HG03039 (cell line): Measurements from ENCODE around the gene ACIN1.
"Not testable (repeated sequence)": the region's sequence is repeated elsewhere in the genome, so short reads cannot be mapped to it uniquely, and the experiment has no call there.

Experiments used
- ATAC-seq: cut with Tn5 transposase; IDR thresholded peaks from one replicate; pipeline ENCODE4 v1.9.1; 2021; ENCODE audit warnings: mild to moderate bottlenecking, moderate library complexity; ENCODE audit not compliant: unreplicated experiment

ACIN1 gene

DNA sequence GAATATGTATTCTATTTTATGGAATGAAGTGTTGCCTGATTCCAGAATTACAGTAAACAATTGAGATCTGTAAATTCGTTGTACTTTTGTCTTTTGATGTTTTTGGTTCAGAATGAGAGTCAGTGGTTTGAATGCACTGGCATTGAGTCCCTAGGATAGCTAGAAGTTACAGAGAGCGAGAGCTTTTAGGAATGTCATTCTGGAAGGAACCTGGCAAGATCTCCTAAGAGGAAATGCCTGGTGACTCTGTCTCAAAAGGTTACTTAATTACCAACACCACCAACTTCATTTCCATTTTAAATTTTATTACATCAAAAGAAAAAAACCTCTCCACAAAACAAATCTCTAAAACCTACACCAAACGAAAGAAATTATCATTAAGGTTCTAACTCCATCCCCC, 30.1 kb upstream of the ACIN1 start:
- ATAC-seq = no peak

DNA sequence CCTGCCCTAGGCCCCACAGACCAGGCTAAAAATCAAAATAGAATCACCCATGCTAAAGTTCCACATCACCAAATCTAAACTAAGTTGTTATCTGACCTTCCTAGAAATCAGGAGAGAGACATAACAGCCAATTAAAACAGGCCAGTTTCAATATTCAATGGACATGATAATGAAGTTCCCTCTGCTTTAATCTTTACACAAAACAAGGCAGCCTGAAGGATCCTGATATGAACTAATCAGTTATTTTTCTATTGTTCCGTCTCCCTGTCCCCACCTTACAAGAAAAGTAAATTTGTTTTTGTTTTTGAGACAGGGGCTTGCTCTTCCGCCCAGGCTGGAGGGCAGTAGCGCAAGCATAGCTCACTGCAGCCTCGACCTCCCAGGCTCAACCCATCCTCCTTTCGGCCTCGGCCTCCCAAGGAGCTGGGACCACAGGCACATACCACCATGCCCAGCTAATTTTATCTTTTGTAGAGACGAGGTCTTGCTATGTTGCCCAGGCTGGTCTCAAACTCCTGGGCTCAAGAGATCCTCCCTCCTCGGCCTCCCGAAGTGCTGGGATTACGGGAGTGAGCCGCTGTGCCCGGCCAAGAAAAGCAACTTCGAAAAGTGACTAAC, 29.5 kb upstream of the ACIN1 start:
- no peak for ATAC-seq

DNA sequence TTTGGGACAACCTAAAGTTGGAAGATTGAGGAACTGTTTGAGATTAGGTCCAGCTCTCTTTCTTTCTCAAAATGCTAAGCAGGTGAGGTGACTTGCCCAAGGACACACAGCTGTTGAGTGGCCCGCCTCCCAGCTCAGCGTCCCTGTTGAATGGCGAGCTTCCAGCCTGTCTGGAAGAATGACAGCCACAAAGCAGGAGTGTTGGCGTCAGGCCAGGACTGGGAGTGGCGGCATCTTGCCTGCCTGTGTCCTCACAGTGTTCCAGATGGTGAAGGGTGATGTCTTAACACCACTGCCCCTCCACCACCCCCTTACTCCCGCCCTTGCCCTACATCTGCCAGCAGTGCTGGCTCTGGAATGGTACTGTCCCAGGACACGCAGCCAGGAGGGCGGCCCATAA, 28.5 kb upstream of the ACIN1 start:
- no peak for ATAC-seq

DNA sequence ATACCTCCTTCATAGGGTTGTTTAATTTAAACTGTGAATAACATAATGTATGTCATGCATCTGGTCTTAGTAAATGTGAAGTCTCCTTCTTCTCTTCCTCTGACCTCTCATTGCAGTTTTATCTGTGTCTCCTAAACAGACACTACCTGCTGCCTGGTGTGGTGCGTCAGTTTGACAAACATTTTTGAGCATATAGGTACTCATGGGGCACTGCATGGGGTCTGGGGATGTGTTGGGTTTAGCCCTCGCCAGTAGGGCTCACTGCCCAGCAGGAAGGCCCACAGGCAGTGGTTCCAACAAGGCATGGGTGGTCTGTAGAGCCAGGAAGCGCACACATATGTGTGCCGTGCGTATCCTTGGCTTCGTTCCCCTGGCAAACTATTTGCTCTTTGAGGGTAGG, 27.1 kb upstream of the ACIN1 start:
- no peak for ATAC-seq

DNA sequence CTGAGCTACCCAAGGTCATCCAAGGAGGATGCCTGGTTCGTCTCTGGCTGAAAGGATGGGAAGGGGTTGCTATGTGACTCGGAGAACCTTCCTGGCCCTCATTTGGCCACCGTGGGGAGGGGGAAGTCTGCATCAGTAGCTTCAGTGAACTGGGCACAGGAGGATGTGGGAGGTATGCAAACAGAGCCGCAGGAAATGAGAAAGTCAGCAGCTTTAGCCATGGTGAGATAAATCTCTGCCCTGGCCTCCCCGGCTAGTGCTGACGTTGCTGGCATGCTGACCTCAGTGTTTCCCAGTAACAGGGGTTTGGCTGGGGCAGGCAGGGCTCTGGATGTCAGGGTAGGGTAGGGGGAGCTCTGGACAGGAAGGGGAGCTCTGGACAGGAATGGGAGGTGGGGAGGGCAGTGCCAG, 26.4 kb upstream of the ACIN1 start:
- ATAC-seq = no peak

DNA sequence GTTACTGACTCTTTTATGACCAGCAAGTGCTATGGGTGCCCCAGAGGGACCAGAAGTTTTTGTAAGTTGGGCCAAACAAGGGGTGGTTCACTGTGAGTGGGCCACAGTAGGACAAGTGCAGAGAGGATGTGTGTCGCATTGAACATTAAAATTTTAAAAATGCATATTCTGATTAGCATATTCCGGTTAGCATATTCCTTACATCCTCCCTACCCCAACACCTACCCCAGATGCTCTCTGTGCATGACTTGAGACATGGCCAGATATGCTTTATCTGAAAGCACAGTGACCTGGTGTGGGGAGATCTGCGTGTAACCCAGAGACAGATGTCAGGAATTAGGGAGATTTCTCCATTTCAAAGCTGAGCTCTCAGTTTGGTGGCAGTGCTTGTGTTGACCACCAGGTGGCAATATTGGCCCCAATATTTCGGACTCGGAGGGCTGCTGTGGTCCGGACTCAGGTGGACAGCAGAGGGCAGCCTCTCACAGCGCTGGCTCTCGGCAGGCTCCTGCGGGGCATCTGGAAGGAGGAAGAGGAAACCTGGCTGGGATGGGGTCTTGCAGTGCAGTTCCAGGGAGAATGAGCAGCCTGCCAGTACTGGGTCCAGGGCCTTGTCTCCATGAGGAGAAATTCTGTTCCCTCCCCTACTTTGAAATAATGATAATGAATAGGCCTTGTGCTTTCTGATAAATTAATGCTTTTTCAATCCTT, 25.8 kb upstream of the ACIN1 start:
- ATAC-seq = peak; percentile 74

DNA sequence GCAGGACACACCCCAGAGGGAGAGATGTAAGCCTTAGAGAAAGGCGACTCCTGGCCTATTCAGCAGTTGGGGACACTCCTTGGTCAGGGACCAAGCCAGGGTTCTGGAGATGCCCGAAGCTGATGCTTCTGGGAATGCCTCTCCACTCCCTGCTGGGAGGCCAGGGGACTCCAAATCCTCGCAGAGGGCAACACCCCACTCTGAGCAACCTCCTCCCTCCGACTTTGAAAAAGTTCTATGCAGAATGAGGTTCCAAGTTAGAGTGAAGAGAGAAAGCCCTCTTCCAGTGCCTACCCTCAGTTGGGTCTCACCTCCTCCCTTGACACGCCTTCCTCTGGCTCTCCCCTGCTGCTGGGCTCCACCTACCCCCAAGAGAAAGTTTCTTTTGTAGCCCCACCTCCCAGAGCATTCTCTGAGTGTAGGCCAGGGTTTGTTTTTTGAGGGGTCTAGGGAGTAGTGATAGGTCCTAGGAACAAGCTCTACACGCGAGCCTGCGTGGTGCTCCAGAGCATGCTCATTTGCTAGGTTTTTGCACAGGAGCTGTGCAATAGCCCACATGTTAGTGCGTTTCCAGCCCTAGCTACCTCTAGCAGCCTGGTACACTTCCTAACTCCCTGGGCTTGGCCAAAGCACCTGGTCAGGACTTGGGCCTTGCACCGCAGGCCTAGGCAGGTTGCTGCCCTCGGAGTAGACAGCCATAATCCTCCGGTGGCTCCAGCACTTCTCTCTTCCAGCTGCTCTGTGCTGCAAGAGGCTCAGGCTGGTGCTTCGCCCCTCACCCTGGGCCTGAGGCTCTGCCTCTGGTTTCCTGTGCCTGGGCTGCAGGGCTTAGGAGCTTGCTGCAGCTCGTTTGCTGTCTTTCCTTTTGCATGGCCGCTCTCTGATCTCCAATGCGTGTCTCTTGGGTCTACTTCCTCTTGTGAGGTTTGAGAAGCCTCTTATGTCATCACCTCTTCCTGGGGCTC, 24.7 kb upstream of the ACIN1 start:
- no peak for ATAC-seq

DNA sequence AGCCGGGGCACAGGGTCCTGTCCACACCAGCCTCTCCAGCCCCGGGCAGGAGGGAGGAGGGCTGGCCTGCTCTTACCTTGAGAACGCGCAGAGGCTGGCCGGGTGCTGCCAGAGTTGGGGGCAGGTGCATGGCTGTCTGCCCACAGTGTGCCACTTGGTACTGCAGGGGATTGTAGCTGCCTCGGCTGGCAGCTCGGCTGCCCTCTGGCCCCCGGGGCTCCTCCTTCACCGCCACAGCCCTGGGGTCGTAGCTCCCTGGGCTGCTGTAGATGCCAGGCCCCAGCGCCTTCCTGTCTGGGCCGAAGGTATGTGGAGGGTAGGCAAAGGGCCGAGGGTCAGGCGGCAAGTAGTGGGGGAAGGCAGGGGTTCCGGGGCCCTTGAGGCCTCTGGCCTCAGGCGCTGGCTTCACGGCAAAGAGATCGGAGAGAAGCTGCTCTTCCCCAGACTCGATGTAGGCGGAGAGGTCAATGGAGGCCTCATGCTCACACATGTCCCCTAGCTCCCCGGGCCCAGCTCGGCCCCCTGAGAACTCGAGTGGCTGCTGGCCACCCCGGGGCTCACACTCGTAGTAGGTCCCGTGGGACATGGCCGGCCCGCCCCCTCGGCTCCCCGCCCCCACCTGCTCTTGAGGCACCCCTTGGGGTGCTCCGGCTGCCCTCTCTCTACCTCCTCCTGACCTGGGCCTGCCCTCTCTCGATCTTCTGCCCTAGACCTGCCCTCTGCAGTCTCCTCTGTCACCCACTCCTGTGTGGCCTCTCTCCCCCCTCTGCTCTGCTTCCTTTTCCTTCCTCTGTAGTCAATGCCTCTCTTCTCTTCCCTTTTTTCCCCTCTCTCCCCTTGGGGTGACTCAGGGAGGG, 23.8 kb upstream of the ACIN1 start, which contains the start of gene CEBPE:
CEBPE (minus strand) TSS at position 750 of the 857 bp plus-strand sequence; CDS start at position 586, 164 bp downstream.
- no peak for ATAC-seq

DNA sequence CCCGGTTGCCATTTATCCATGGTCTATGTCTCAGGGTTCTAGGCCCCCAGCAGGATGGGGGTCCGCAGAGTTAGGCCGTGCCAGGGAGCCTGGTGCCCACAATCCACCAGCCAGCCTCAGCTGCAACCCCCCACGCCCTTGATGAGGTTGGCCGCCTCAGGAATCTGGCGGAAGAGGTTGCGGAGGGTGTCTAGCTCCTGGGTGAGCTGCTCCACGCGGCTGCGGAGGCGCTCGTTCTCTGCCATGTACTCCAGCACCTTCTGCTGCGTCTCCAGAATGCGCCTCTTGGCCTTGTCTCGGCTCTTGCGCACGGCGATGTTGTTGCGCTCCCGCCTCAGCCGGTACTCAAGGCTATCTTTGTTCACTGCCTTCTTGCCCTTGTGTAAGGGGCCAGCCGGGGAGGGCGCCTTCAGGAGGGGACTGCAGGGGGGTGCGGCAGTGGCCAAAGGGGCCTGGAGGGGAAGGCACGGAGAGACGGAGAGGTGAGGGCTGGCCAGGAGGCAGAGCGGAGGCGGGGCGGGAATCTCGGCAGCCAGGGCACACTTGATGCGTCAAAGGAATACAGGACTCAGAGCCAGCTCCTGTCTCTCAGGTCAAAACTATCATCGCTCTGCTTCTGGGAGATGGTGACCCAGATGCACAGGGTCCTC, 22.6 kb upstream of the ACIN1 start:
- ATAC-seq = no peak

DNA sequence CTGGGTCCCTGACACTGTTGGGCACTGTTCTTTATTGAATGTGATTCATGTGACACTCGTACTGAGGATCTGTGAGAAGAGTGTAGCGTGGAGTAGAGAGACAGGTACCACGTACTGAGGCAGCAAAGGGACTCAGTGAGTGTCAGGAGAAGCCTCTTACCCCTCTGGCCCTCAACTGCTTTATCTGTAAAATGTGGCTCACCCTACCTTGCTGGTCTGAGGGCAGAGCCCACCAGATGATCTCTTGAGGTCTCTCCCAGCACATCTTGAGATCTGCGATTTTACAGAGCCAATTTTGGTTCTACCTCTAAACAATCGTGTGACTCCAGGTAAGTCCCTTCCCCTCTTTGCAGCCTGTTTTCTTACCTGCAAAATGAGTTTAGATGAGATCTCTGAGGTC, 21.0 kb upstream of the ACIN1 start:
- no peak for ATAC-seq

DNA sequence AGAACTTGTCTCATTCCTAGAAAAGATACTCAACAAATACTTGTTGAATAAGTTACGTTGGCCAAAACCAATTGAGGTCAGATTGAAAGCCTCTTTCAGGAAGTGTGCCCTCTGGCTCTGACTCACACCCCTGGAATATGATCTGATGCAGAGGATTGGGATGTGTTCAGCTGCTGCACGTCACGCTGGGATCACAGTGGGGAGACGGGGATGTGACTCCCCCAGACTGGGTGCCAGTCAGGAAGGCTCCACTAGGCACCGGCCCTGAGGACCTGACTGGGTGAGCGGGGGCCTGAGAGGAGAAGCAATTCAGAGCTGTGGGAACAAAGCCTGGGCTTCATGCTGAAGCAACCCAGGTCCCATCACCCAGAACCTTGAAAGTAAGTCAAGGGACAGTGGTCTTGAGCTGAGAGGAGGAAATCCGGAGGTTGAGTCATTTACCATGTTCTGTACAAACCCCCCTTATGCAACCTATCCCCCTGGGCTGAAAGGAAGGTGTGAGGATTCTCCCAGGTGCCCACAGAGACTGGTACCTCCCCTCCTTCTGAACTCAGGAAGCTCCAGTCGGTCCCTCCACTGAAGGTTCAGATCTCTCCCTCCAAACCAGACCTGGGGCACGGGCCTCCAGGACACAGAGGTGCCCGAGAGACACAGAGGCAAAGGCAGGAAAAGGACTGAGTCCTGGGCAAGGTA, 20.2 kb upstream of the ACIN1 start:
- ATAC-seq = no peak

DNA sequence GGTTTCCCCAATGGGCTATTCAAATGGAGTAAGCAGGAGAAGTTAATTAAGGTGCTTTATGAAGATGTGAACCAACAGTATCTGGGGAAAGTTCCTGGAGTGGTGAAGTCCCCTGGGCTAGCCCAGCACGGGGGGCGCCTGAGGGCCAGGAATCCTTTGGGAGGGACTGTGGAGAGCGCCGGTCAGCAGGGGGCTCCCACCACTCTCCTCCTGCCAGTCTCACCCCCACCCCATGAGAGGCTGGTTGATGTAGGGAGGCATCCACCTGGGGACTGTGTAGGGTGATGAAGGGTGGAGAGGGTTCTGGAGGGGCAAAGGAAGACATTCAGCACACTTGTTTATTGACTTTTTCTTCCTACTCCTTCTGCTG, 19.7 kb upstream of the ACIN1 start:
- no peak for ATAC-seq

DNA sequence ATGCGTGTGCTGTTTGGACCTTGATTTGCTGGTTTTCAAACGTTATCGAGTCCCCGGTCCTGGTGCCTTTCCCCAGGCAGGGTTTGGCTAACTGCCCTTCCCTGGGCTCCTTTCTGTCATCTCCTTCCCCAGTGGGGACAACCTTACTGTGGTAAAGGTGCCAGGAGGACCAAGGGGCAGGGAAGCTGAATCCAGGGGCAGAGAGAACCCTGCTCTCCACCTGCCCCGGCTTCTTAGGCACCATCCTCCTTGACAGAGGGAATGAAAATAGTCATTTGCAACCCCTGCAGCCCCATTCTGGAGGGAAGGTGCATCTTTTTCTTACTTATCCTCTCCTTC, 19.2 kb upstream of the ACIN1 start:
- ATAC-seq = no peak

DNA sequence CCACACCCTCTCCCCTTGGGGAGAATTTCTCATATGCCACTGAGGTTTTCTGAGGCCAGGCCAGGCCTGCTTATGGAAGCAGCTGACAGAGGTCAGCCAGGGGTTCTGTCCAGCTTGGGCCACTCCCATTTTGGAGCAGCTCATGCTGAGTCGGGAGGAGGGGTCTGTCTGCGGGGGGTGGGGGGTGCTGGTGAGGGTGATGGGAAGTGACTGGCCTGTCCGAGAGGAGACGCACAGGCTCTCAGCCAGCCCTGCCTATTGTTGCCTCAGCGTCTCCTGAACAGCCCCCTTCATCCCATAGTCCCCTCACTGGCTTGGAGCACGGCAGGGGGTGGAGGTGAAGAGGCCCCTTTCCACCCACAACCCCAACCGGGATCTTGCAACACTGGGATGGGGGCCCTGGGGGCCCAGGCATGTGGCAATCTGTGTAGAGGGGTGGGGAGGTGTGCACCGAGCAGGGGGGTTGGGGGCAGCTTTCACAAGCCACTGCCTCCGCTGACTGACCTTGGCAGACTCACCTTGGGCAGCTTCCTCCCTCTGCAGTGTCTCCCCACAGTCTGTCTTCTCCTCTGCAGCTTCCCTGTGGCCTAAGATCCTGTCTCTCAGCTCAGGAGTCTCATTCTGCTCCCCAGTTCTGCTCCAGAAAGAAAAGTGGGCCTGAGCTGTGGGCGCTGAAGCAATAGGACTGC, 18.6 kb upstream of the ACIN1 start:
- no peak for ATAC-seq

DNA sequence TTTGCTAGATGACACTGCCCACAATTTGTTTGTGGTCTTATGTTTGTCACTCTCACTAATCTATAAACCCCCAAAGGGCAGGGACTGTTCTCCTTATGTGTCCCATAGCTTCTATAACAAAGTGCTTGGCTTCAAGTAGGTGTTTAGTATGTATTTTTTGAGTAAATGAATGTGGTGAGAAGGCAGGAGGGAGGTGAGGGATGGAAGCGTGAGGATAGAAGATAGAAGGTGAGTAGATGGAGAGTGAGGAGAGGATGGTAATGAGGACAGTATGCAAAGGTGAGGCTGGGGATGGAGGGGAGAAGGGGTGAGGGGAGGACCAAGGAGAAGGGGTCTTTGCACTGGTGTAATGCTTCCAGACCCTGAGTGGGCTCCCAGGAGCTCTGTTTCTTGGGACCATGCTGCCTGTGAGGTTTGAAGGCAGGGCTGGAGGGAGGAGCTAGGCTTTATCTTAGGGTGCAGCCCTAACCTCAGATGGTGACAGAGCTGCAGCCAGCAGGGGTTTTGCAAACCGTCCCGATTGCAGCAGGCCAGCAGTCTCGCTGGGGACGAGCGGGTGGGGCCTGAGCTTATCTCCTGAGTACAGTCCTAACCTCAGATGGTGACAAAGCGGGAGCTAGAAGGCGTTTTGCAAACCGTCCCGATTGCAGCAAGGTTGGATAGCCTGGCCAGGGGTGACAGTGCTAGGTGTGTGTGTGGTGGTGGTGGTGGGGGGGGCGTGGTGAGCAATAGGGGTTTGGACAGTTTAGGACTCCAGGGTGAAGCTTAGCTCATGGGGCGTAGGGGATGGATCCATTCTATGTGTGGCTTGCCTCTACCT, 17.6 kb upstream of the ACIN1 start:
- ATAC-seq = no peak

DNA sequence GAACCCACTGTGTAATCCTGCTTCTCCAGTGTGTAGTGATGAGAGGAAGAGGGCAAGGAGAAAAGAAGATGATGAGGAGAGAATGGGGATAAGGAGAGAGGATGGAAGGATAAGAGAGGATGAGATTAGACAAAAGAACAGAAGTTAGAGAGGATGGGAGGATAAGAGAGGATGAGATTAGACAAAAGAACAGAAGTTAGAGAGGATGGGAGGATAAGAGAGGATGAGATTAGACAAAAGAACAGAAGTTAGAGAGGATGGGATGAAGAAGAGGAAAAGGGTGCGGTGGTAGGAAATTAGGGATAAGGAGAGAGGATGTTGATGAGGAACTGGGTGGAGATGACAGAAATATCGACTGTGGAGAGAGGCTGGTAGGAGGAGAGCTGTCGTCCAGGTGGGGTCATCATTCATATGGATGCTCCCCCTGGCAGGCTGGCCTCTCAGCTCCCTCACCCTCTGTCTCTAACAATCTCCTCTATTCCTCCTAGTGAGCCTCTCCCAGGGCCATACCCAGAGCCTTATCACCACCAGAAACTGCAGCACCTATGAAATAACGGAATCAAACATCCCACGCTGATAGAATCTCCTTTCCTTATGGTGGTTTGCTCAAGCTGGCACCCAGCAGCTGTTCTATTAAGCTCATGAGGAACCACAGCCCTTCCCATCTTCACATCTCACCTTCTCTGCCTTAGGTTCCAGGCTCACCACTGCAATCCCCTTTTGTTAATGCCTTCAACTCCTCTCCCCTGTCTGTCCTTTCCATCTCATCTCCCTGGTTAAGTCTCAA, 15.8 kb upstream of the ACIN1 start:
- no peak for ATAC-seq

DNA sequence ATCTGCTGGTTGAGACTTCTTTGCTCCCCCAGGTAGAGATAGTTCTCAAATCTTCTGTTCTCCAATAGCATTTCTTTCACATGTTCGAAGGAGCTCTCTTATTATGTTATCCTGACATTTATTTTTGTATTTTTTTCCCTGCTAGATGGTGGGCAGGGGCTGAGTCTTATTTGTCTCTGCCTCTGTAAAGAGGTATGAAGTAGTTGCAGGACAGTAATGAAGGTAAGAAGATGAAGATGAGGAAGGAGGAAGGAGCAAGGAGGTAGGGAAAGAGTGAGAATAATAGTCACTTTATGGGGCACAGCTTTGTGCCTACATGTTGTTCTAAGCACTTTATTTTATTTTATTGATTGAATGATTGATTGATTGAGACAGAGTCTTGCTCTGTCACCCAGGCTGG, 14.8 kb upstream of the ACIN1 start:
- ATAC-seq = no peak

DNA sequence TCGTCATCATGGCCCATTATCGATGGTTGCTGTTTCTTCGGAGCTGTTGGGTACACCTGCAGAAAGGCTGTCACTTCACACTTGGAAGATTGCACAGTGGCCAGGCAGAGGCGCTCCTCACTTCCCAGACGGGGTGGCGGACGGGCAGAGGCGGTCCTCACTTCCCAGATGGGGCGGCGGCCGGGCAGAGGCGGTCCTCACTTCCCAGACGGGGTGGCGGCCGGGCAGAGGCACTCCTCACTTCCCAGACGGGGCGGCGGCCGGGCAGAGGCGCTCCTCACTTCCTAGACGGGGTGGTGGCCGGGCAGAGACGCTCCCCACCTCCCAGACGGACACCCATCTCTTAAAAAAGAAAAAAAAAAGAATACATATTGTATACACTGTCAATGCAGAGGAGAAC, 13.2 kb upstream of the ACIN1 start:
- ATAC-seq = not testable (repeated sequence)
